SK-N-SH (cell line): ENCODE data around the gene SYT5.
"Not testable (repeated sequence)": the region's sequence is repeated elsewhere in the genome, so short reads cannot be mapped to it uniquely, and the experiment has no call there.

Experiments
- CTCF ChIP-seq: fragments of 200-600 bp; sonication (generic); IDR thresholded peaks from 2 replicates; pipeline ENCODE4 v1.6.1; 2017; ENCODE audit warnings: antibody characterized with exemption, mild to moderate bottlenecking, moderate library complexity
- EZH2phosphoT487 ChIP-seq: fragments of 200-600 bp; sonication (generic); IDR thresholded peaks from 2 replicates; pipeline ENCODE4 v1.6.1; 2017; ENCODE audit warnings: low read depth, mixed run types, mild to moderate bottlenecking, antibody characterized with exemption, moderate library complexity, borderline replicate concordance
- IRF3 ChIP-seq: fragments of 150-350 bp; IDR thresholded peaks from 2 replicates; pipeline ENCODE4 v1.6.1; 2016; ENCODE audit warnings: mild to moderate bottlenecking, low read depth, low read length
- JUND ChIP-seq: IDR thresholded peaks from 2 replicates; pipeline ENCODE4 v1.4.0; 2012
- TAF1 ChIP-seq: IDR thresholded peaks from 2 replicates; pipeline ENCODE4 v1.6.1; 2012; ENCODE audit warnings: low read depth, mild to moderate bottlenecking, low read length, moderate library complexity, borderline replicate concordance
- TCF12 ChIP-seq: IDR thresholded peaks from 2 replicates; pipeline ENCODE4 v1.4.0; 2012
- YY1 ChIP-seq: IDR thresholded peaks from 2 replicates; pipeline ENCODE4 v1.4.0; 2012; ENCODE audit warnings: low read depth, mild to moderate bottlenecking
- ZBTB33 ChIP-seq: IDR thresholded peaks from 2 replicates; pipeline ENCODE4 v1.4.0; 2012; ENCODE audit warnings: low read depth, borderline replicate concordance

- not testable (repeated sequence) for TF ChIP-seq CTCF, JUND, YY1, IRF3, TAF1, TCF12, EZH2phosphoT487, ZBTB33
These were observed 24.3 kb downstream of the SYT5 start for GRCh38 chr19:55155784-55156183.
